ENCODE data around the gene ARL6IP6.

The ARL6IP6 gene

DNA sequence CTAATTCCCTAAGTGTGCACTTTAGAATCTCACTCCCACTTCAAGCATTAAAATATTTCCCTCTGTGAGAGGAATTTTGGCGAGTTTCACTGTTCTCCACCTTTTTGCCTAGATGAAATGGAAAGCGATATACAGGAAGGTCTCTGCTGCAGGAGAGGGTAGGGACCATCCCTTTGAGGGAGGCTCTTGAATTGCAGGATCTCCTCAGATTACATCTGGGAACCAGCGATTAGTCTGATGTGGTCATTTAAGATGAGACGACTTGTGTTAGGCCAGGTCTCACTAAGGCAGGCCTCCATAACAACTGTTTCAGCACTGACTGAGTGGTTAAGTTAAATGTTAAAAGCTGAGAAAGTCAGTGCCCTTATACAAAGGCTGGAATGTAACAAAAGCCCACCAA is 74.6 kb downstream of the ARL6IP6 start:
- Mint-ChIP-seq H3K4me1 (ENCODE audit: low read depth) (no peaks in the 10 kb centered on the region), H3K4me3 (no peak overlapping the region), H3K36me3 (ENCODE audit: low read depth) (no peaks in the 10 kb centered on the region), H3K27ac (no peak overlapping the region), H3K27me3 (ENCODE audit: low read depth) (peaks cover 2% of the 10 kb centered on the region), H3K9me3 (no peaks in the 10 kb centered on the region)
- no peak for DNase-seq (ENCODE audit: low spot score)

DNA sequence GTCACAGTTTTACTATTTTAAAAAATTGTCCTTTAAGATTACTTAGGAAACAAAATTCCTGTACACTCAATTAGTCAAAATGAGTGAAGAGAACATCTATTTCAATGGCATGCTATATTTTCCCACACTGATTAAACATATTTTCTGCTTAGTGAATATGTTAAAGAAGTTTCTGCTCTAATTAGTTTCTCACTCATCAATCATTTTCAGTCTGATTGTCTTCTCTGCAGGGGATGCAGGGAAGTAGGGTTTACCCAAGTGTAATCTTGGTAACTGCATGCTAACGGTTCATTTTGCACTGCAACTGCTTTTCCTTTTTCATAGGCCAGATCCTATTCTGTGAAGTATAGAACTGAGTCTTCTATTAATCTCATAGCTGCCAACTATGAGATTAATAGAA is 78.5 kb downstream of the ARL6IP6 start:
- no peak overlapping the region for H3K27ac Mint-ChIP-seq
- no peaks in the 10 kb centered on the region for H3K36me3 Mint-ChIP-seq (ENCODE audit: low read depth)
- no peak overlapping the region for H3K4me3 Mint-ChIP-seq
- H3K4me1 Mint-ChIP-seq (ENCODE audit: low read depth) = no peaks in the 10 kb centered on the region
- H3K27me3 Mint-ChIP-seq (ENCODE audit: low read depth) = peaks cover 2% of the 10 kb centered on the region
- H3K9me3 Mint-ChIP-seq = no peaks in the 10 kb centered on the region
- DNase-seq (ENCODE audit: low spot score) = no peak

DNA sequence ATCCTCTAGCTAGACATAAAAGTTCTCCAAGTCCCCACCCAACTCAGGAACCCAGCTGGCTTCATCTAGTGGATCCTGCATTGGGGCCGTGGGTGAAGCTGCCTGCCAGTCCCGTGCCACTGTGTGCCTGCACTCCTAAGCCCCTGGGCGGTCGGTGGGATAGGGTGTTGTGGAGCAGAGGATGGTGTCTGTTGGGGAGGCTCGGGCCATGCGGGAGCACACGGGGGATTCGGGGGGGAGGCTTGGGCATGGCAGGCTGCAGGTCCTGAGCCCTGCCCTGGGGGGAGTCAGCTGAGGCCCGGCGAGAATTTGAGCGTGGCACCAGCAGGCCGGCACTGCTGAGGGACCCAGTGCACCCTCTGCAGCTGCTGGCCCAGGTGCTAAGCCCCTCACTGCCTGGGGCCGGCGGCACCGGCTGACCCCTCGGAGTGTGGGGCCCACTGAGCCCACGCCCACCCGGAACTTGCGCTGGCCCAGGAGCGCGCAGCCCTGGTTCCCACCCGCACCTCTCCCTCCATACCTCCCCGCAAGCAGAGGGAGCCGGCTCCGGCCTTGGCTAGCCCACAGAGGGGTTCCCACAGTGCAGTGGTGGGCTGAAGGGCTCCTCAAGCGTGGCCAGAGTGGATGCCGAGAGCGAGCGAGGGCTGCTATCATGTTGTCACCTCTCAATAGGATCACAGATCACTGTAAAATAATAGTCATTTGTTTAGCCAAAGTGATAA is 86.4 kb downstream of the ARL6IP6 start:
- no peak for DNase-seq (ENCODE audit: low spot score)
- H3K27ac Mint-ChIP-seq = no peak overlapping the region
- no peaks in the 10 kb centered on the region for H3K9me3 Mint-ChIP-seq
- no peaks in the 10 kb centered on the region for H3K4me1 Mint-ChIP-seq (ENCODE audit: low read depth)
- H3K36me3 Mint-ChIP-seq (ENCODE audit: low read depth) = no peaks in the 10 kb centered on the region
- H3K27me3 Mint-ChIP-seq (ENCODE audit: low read depth) = no peaks in the 10 kb centered on the region
- no peak overlapping the region for H3K4me3 Mint-ChIP-seq

DNA sequence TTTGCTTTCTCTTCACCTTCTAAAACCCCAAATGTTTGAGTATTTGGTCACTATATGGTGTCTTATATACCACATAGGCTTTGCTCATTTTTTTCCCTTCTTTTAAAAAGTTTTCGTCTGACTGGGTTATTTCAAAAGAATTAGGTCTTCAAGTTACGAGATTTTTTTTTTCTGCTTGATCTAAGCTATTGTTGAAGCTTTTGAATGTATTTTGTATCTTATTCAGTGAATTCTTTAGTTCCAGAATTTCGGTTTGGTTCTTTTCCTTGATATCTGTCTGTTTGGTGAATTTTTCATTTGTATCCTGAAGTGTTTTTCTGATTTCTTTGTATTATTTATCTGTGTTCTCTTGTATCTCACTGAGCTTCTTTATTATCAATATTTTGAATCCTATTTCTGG is 93.5 kb downstream of the ARL6IP6 start:
- Mint-ChIP-seq H3K36me3 (ENCODE audit: low read depth) (no peaks in the 10 kb centered on the region), H3K4me1 (ENCODE audit: low read depth) (no peaks in the 10 kb centered on the region), H3K4me3 (no peak overlapping the region), H3K27ac (no peak overlapping the region), H3K9me3 (peaks cover 14% of the 10 kb centered on the region), H3K27me3 (ENCODE audit: low read depth) (no peaks in the 10 kb centered on the region)
- DNase-seq (ENCODE audit: low spot score) = no peak

Data from T-helper 2 cell treated with Interferon-gamma antibody and Interleukin-4, amounts not matched to agents 5 μg/mL and 100 μg/mL, for 36 hours (primary cell).